Measurements from ENCODE around the gene LRRN2. TPM values are rescaled to one million over a fixed set of nuclear protein-coding genes. Genes with fewer than 3 reads are reported as not detected.

Gene LRRN2
- total RNA-seq (2011; cell fraction: chromatin; rRNA removed; ENCODE audit: low replicate concordance), result 0.09 TPM in 1 of 2 replicates, not detected in the other
- 0.17 TPM in 1 of 2 replicates, not detected in the other for total RNA-seq (2011; cell fraction: nucleolus; rRNA removed)
- total RNA-seq (2011; cell fraction: nucleoplasm; rRNA removed), result not detected in 2 replicates
- 0.05 TPM in 1 of 2 replicates, not detected in the other for total RNA-seq (2014; rRNA removed)
- not detected in 2 replicates for total RNA-seq (2014; rRNA removed; fragmentation: Illumina TruSeq; extraction: Trizol)
- not detected in 2 replicates for total RNA-seq (2015; rRNA removed; fragmentation: Illumina TruSeq; extraction: Trizol)
- total RNA-seq (2021), result not detected in 2 replicates
- polyA plus RNA-seq (2011; rRNA removed), result not detected in 2 replicates
- 0.36 TPM in 1 of 2 replicates, not detected in the other for polyA plus RNA-seq (2011; cell fraction: cytosol; rRNA removed)
- polyA plus RNA-seq (2011; cell fraction: nucleus; rRNA removed), result not detected in 2 replicates
- polyA plus RNA-seq (2012), result 0.03 and 0.08 TPM in 2 replicates
- 0.06 TPM in 1 of 2 replicates, not detected in the other for polyA plus RNA-seq (2014; fragmentation: Illumina TruSeq; extraction: Trizol)
- polyA plus RNA-seq (2014; fragmentation: Nextera tagmentation; extraction: Ambion mirVana), result not detected
- not detected in 2 replicates for polyA plus RNA-seq (2014; rRNA removed)
- polyA minus RNA-seq (2011; rRNA and poly(A)+ RNA removed), result not detected in 2 replicates
- not detected in 2 replicates for polyA minus RNA-seq (2011; cell fraction: cytosol; rRNA and poly(A)+ RNA removed)
- not detected in 2 replicates for polyA minus RNA-seq (2011; cell fraction: nucleus; rRNA and poly(A)+ RNA removed)
- Bru-seq, nascent RNA, result percentile 8 among the genes with signal in this experiment
- percentile 4 among the genes with signal in this experiment for BruChase-seq, experiment 1, labeled RNA remaining after a 2-hour chase
- BruChase-seq, experiment 2, labeled RNA remaining after a 6-hour chase, result percentile 9 among the genes with signal in this experiment
- long read RNA-seq, experiment 1, result 0 reads
- long read RNA-seq, experiment 2, result 0 reads
- long read RNA-seq, experiment 3, result 0 reads

DNA sequence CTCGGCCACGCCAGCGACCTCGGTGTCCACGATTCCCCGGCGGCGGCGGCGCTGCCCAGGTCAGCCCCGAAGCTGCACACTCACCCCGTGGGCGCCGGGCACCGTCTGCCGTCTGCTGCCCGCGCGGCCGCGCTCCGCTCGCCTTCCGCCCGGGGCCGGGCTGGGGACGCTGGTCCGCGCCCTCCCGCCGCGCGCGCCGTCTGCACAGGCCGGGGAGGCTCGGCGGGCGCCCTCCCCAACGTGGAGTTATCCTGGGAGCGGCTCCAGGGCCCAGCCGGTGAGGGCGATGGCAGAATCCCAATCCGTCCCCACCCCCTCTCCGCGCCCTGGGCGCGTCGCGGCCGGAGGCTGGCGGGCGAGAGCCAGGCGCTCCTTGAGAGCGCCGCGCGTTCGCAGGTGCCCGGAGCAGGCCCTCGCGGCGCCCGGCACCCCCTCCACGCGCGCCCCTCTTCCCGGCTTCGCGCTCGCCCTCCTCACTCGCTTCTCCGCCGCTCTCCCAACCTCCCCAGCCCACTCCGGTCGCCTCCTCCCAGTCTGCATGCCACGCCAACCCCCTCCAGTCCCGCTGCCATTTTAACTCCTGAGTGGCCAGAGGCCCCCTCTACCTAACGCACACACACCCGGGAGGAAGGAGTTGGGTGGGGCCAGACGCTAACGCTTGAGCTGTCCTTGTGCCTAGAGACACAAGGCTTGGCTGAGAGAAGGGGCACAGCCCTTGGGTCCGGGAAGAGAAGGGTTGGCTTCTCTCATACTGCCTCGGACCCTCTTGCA, at the start of gene LRRN2:
LRRN2 (minus strand) TSS at position 503 of the 771 bp plus-strand sequence. CDS start 65,746 bp downstream, outside the sequence.
- in situ Hi-C loops (cut with MboI), result no loop called here
- ChIA-PET CTCF (ENCODE audit: low intra/inter-chr PET ratio) (no interaction called here), POLR2A (interaction anchor here (1.0 to 3.3 kb wide), 3 partner anchors 13 to 577 kb away, joined by 3 to 13 read pairs (median 8); no protein-coding TSS in a partner anchor)
- peak within 1 kb of the TSS in 1 of 2 experiments; percentile 14; a peak in 1 of 4 replicates for H3K9ac ChIP-seq (ENCODE audit: insufficient read depth in 1 of 2, low read depth in 2 of 2, low read length in 2 of 2)
- H3K9me1 ChIP-seq (ENCODE audit: control insufficient read depth, insufficient read depth, low read length), result no peaks in the 10 kb centered on the region
- no TSS peak for BruUV-seq (replicated peaks)
- WGBS (ENCODE audit: insufficient coverage, low coverage, missing lambda C conversion rate), result 82% methylated on average over 44 of the region's 84 CpGs
- H4K20me1 ChIP-seq (replicated peaks; ENCODE audit: control insufficient read depth, insufficient read depth, low read length), result no peaks in the 10 kb centered on the region
- H3K79me2 ChIP-seq (ENCODE audit: control insufficient read depth, insufficient read depth, low read length), result no peaks in the 10 kb centered on the region
- H2AFZ ChIP-seq (ENCODE audit: low read depth, low read length), result no peak within 1 kb of the TSS
- no peaks in the 10 kb centered on the region for H3K36me3 ChIP-seq (ENCODE audit: control insufficient read depth, insufficient read depth, low read length)
- H3K27me3 ChIP-seq (ENCODE audit: control insufficient read depth in 2 of 2, insufficient read depth in 2 of 2, low read length in 2 of 2), result no peaks in the 10 kb centered on the region
- no peaks in the 10 kb centered on the region for H3K9me3 ChIP-seq (replicated peaks; ENCODE audit: control insufficient read depth, insufficient read depth, low read depth, low read length)
- no peak within 1 kb of the TSS for H3K4me2 ChIP-seq (ENCODE audit: insufficient read depth, low read length)
- FAIRE-seq (no peak), ATAC-seq (no peak), DNase-seq (ENCODE audit: extremely low read depth in 1 of 4, low spot score in 3 of 4) (no peak)
- intact Hi-C loops (cut with micrococcal nuclease), result no loop called here
- no peak within 1 kb of the TSS for H3K27ac ChIP-seq (ENCODE audit: extremely low read depth, low read depth, low read length)
- H3K4me1 ChIP-seq (replicated peaks in 1 of 2; ENCODE audit: control insufficient read depth in 2 of 2, insufficient read depth in 2 of 2, low read length in 2 of 2), result peaks cover 8 to 16% of the 10 kb centered on the region in 2 experiments; a peak in 4 of 5 replicates
- H3K4me3 ChIP-seq, result no peak within 1 kb of the TSS
- TF ChIP-seq, protein P1, sequence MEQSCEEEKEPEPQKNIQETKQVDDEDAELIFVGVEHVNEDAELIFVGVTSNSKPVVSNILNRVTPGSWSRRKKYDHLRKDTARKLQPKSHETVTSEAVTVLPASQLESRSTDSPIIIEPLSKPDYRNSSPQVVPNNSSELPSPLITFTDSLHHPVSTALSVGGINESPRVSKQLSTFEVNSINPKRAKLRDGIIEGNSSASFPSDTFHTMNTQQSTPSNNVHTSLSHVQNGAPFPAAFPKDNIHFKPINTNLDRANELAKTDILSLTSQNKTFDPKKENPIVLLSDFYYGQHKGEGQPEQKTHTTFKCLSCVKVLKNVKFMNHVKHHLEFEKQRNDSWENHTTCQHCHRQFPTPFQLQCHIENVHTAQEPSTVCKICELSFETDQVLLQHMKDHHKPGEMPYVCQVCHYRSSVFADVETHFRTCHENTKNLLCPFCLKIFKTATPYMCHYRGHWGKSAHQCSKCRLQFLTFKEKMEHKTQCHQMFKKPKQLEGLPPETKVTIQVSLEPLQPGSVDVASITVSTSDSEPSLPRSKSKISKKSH (CRISPR knock-in tag; IDR thresholded peaks at IDR 0.05), result no peak
- no peak for TF ChIP-seq RHOXF2B (CRISPR knock-in tag; conservative IDR thresholded peaks at IDR 0.05)
- TF ChIP-seq POLR2A (conservative IDR thresholded peaks at IDR 0.05), result no peak
- TF ChIP-seq, protein P2, sequence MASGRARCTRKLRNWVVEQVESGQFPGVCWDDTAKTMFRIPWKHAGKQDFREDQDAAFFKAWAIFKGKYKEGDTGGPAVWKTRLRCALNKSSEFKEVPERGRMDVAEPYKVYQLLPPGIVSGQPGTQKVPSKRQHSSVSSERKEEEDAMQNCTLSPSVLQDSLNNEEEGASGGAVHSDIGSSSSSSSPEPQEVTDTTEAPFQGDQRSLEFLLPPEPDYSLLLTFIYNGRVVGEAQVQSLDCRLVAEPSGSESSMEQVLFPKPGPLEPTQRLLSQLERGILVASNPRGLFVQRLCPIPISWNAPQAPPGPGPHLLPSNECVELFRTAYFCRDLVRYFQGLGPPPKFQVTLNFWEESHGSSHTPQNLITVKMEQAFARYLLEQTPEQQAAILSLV (tag; IDR thresholded peaks at IDR 0.05), result no peak

All from K562 (cell line).